SH-SY5Y (cell line): ENCODE results near the gene COMMD3.

Experiments
- GATA2 ChIP-seq: IDR thresholded peaks from 2 replicates; pipeline ENCODE4 v1.6.1; 2011; ENCODE audit warnings: mild to moderate bottlenecking, low read depth, low read length
- GATA3 ChIP-seq: IDR thresholded peaks from 2 replicates; pipeline ENCODE4 v1.6.1; 2011; ENCODE audit warnings: low read depth, mild to moderate bottlenecking, low read length, moderate library complexity

The COMMD3 gene

GRCh38 chr10:22324893-22325271 lies 8.7 kb downstream of the COMMD3 start:
- TF ChIP-seq GATA2, result no peak
- no peak for TF ChIP-seq GATA3

GRCh38 chr10:22325272-22326144 lies 9.3 kb downstream of the COMMD3 start:
- TF ChIP-seq GATA2, result no peak
- no peak for TF ChIP-seq GATA3

- TF ChIP-seq GATA2, result no peak
- TF ChIP-seq GATA3, result no peak
Measured at GRCh38 chr10:22326145-22326702, 10.0 kb downstream of the COMMD3 start.

- no peak for TF ChIP-seq GATA3
- no peak for TF ChIP-seq GATA2
Measured at GRCh38 chr10:22329150-22329549, 13.0 kb downstream of the COMMD3 start.

- TF ChIP-seq GATA3 (no peak), GATA2 (no peak)
Measured at GRCh38 chr10:22332116-22332692, 16.0 kb downstream of the COMMD3 start.

GRCh38 chr10:22333167-22333974 lies 17.2 kb downstream of the COMMD3 start:
- TF ChIP-seq GATA2 (no peak), GATA3 (no peak)

- TF ChIP-seq GATA3 (no peak), GATA2 (no peak)
Measured at GRCh38 chr10:22333975-22334282, 17.7 kb downstream of the COMMD3 start.

GRCh38 chr10:22334414-22335172 lies 18.4 kb downstream of the COMMD3 start:
- TF ChIP-seq GATA3 (no peak), GATA2 (no peak)

- TF ChIP-seq GATA2 (no peak), GATA3 (no peak)
Measured at GRCh38 chr10:22335173-22335933, 19.2 kb downstream of the COMMD3 start.

- TF ChIP-seq GATA3, result no peak
- TF ChIP-seq GATA2, result no peak
Measured at GRCh38 chr10:22338185-22338900, 22.2 kb downstream of the COMMD3 start.

GRCh38 chr10:22338931-22339330 lies 22.7 kb downstream of the COMMD3 start:
- no peak for TF ChIP-seq GATA3

GRCh38 chr10:22339761-22340328 lies 23.7 kb downstream of the COMMD3 start:
- TF ChIP-seq GATA2 (no peak), GATA3 (no peak)
